NCI-H226 (cell line): Measurements from ENCODE around the gene XXYLT1.
A peak's percentile ranks its signal among the peaks of the same experiment; 100 is the strongest.

Experiments
- DNase-seq: peaks from one replicate; pipeline ENCODE4 v3.0.0-alpha.2; 2015

The XXYLT1 gene

DNA sequence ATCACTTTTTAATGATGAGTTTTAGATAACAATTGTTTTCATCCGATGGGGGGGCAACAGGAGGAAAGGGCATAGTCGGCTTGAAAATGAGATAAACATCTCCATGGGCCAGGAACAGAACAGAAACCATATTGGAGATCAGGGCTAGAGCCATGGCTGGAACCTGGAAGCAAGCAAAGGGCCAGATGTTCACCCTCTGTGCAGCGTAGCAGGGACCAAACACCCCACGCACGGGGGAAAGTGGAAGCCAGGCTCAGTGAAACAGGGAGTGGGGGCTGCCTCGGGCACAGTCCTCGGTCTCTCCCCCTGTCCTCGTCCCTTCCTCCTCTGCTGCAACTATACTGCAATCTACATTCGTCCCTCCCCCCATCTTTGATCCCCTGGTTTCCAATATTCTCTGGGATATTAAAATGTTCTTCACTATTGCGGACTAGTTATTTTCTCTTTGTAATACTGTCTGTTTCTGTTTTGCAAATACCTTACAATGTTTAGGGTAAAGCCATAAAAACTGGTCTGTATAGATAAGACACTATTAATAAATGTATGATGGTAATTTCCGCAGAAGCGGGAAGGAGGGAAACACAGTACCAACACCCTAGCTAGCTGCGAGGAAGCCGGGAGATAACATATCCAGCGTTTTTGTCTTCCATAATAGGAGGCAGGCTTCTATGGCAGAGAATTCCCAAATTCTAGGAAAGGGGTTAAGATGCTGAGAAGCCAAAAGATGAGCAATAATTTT lies 121.5 kb downstream of the XXYLT1 start:
- DNase-seq = no peak

GRCh38 chr3:195148549-195148948 lies 122.4 kb downstream of the XXYLT1 start:
- DNase-seq = no peak

GRCh38 chr3:195147649-195148080 lies 123.3 kb downstream of the XXYLT1 start:
- peak; percentile 71 for DNase-seq

- DNase-seq = no peak
These were observed 124.8 kb downstream of the XXYLT1 start for GRCh38 chr3:195146131-195146530.

DNA sequence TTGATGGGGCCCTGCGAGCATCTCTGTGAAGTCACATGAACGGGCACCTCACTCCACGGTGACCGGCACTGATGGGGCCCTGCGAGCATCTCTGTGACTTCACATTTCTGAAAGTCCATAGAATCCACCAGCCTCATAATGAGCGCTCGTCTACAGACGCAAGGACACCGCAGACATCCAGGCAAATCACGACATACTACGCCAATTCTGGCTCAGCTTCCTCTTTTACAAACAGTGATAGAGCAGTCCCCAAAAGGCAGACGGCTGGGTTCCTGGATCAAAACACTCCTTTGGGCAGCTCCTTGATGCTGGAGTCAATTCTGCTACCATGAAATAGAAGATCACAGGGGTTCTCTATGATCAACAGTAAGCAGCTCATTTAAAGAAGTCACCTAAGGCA lies 125.4 kb downstream of the XXYLT1 start:
- DNase-seq = no peak

- DNase-seq = no peak
These were observed 127.7 kb downstream of the XXYLT1 start for GRCh38 chr3:195143221-195143620.

- DNase-seq = no peak
These were observed 128.4 kb downstream of the XXYLT1 start for GRCh38 chr3:195142519-195142918.

- DNase-seq = peak; percentile 90
These were observed 129.9 kb downstream of the XXYLT1 start for GRCh38 chr3:195140816-195141793.

DNA sequence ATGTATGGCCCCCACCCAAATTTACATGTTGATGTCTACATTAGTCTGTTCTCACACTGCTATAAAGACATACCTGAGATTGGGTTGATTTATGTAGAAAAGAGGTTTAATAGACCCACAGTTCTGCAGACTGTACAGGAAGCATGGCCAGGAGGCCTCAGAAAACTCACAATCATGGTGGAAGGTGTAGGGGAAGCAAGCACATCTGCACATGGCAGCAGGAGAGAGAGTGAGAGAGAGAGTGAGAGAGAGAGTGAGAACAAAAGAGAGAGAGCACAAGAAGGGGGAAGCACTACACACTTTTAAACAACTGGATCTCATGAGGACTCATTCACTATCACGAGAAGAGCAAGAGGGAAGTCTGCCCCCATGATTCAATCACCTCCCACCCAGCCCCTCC lies 130.5 kb downstream of the XXYLT1 start:
- no peak for DNase-seq

- peak; percentile 65 for DNase-seq
These were observed 131.1 kb downstream of the XXYLT1 start for GRCh38 chr3:195139876-195140240.

DNA sequence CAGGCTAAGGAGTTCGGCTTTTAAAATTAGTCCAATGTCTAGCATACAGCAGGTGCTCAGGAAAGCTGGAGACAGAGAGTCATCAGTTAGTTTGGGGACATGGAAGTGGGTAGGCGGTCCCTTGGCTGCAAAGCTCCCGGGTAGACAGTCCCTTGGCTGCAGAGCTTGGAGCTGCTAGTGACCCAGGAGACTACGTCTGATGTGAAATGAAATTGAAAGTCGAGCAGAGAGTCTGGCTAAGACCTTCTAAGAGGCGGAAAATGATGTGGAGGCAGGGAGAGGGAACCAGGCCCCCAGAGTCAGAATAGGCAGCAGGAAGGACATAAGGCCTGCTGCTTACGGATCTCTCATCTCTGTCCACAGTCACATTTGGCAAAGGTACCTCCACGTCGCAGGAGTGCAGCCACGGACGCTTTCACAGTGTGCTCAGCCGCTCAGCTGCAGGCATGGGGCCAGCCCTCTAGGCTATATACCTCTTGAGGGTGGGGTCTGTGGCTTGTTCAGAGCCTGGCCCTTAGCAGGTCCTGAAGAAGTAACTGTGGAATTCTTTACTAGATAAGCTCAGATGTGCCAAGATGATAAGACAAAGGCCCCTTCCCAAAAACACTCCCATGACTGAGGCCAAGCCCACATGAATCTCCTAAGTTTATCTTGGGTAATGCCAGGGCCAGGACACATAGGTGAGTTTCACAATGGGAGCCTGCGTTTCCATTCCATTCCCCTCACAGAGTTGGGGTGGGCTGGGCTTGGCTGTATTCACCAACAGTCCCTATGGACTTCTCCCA lies 131.7 kb downstream of the XXYLT1 start:
- peak; percentile 18 for DNase-seq

GRCh38 chr3:195137638-195138588 lies 133.0 kb downstream of the XXYLT1 start:
- DNase-seq = no peak

DNA sequence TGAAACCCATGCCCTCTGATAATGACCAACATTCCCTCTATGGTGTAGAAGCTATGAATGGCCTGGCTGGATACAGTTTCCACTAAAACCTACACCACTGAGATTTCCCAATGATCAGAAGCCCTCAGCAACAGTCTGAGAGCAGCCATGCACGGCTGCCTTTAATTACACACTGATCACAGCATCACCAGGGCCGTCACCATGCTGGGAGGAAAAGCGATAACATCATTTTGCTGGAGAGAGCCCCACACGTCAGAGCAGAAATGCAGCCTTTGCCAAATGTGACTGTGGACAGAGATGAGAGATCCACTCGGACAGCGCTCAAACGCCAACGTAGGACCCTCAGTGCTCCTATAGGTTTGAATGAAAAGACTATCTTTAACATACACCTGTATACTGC lies 135.0 kb downstream of the XXYLT1 start:
- no peak for DNase-seq

DNA sequence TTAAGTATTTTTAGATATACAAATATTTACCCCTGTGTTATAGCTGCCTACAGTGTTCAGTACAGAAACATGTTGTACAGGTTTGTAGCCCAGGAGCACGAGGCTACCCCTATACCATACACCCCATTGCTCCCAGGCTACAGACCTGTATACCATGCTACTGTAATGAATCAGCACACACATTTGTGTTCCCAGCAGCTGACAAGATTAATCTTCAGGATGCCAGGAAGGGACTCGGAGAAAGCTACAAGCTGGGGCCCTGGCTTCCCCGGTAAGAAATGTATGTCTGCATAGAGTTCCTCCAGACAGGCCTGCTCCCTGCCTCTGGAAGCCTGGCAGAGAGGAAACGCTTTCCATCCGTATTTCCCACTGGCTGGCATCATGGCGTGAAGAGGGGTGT lies 136.5 kb downstream of the XXYLT1 start:
- no peak for DNase-seq

DNA sequence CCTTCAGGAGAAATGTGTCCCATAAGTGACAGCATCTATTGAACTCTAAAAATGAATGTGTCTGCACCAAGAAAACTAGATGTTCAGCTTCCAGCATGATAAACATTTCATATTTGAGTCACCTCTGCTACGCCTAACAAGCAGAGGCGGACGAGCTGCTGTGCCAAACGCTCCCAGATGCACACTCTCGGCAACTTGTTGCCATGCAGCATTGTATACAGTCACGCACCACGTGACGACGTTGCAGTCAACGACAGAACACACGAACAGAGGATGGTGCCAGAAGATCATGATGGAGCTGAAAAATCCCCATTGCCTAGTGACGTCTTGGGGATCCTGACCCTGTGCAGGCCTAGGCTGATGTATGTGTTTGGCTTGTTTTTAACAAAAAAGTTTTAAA lies 137.5 kb downstream of the XXYLT1 start:
- DNase-seq = no peak

- no peak for DNase-seq
These were observed 137.9 kb downstream of the XXYLT1 start for GRCh38 chr3:195133013-195133412.

GRCh38 chr3:195131176-195131575 lies 139.8 kb downstream of the XXYLT1 start:
- DNase-seq = no peak

DNA sequence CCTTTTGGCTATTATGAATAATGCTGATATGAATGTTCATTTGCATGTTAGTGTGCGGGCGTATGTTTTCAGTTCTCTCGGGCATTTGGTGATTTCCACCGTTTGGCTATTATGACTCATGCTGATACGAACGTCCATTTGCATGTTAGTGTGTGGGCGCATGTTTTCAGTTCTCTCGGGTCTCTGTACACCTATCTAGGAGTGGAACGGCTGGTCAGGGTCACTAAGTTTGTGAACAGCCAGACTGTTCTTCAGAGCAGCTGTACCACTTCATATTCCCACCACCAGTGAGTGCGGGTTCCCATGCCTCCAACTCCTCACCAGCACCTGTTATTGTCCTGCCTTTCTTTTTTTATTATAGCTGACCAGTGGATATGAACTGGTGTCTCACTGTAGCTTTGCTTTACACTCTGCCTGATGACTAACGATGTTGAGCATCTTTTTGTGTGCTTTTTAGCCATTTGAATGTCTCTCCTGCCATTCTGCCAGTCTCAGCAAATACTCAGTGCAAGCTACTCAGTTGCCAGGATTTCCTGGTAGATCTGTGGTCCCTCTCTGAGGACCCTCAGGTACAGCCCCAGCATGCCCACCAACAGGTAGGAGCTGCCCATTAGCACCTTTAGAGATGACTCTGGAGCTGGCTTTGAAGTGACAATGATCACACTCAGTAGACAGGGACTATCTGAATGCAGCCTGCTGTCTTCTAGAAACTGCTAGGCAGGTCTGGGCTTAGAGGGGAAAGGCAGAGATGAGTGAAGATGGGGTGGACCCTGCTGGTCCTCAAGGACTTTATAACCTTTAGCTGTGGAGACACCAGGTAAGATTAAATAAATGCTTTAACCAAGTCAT lies 141.1 kb downstream of the XXYLT1 start:
- DNase-seq = peak; percentile 34

GRCh38 chr3:195129072-195129643 lies 141.8 kb downstream of the XXYLT1 start:
- no peak for DNase-seq

GRCh38 chr3:195128255-195129071 lies 142.5 kb downstream of the XXYLT1 start:
- DNase-seq = no peak
